ENCODE data around the gene LCE7A.

Gene LCE7A, protein sequence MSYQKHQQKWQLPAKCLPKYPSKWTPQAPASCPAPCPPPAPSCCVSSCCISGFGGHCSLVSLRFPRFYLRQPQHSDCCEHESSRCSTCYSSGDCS

DNA sequence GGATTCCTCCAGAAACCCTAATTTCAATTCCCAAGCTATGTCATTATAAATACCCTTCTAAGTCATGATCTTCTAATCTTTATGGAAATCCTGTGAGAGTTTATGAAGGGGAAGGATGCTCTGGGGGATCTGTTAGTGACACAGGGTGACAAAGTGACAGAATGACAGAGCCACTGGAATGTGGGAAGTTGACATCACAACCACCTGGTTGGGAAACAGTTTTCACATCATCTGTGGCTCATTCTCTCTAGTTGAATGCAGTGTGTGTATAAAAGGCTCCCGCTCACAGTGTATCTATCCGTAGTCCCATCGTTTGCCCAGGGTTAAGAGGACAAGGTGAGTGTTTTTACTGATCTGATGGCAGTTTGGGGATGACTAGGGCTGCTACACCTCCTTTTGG lies at the start of gene LCE7A:
LCE7A (plus strand) TSS at position 301 of the 400 bp plus-strand sequence. CDS start 702 bp downstream, outside the sequence.
- DNase-seq: no peak

DNA sequence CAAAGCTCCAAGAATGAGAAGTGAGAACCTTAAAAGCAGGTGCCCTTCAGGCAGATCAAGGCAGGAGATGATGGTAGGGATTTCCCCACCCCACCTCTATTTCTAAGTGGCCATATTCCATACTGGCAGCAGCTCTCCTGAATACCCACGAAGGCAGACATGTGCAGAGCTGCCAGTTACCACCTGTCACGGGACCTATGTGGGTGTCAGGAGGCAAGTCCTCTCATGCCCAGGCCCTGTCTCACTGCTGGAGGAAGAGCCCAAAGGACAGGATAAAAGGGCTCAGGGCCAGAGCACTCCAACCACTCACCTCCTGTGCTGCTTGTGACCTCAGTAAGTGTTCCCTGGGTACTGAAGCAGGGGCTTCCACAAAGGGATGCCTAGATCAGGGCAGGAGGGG lies 48.7 kb upstream of the LCE7A start:
- DNase-seq: no peak

DNA sequence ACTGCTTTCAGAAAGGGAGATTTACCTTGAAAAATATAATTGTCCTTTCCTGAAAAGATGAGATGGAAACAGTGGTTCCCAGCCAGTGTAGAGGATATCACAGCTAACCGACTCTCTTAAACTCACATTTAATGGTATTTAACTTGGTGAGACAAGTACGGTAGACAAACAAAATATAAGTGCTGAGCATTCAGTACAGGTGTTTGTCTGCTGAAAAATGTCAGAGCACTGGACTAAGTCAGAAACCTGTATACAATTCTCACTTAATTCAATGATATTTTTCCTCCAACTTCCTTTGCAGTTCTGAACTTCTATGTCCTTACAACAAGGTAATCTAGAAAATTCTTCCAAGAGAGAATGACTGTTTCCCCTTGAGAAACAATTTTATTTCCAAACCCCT lies 48.1 kb upstream of the LCE7A start, which contains the start of gene LCE1B:
LCE1B (plus strand) TSS at position 301 of the 400 bp plus-strand sequence. CDS start 476 bp downstream, outside the sequence.
- no peak for DNase-seq

DNA sequence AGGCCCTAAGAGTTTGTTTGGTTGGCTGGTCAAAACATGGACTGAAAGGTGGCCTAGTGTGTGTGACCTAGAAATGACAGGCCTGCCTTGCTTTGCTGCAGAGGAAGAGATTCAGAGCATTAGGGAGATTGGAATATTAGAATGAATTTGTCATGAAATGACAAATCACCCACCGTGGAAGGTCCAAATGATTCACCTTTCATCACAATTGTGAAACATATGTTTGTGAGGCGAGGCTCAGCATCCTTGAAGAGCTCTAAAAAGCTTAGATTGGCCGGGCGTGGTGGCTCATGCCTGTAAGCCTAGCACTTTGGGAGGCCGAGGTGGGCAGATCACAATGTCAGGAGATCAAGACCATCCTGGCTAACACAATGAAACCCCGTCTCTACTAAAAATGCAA lies 42.5 kb upstream of the LCE7A start:
- DNase-seq: no peak

DNA sequence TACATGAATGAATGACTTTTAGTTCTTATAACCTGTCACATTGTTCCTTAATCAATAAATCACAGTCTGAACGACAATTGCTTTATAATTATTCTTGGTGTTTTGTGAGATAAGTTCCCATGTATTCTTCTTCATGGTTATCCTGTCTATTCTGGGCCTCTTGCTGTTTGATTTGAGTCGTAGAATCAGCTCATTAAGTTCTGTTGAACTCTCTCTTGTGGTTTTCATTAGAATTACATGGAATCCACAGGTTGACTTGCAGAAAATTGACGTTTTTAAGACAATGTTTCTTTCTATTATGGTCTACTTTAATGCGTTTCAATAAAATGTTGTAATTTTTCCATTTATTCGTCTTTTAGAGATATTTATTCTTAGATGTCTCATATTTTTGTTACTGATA lies 36.5 kb upstream of the LCE7A start:
- no peak for DNase-seq

DNA sequence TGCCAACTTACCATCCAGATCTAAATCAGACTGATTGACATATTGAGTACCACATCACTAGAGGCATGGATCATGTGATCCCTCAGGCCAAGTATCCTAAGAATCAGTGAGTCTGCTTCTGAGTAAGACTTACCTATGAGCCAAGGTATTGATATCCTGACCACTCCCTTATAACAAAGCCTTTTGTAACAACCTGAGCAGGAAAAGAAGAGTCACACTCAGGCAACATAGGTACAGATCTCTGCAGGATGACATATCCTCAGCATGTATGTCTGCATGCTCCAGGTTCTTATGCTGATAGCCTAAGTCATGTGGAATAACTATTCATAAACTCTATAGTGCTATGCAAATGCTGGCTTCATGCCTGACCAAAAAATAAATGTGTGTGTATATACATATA lies 34.8 kb upstream of the LCE7A start:
- no peak for DNase-seq

DNA sequence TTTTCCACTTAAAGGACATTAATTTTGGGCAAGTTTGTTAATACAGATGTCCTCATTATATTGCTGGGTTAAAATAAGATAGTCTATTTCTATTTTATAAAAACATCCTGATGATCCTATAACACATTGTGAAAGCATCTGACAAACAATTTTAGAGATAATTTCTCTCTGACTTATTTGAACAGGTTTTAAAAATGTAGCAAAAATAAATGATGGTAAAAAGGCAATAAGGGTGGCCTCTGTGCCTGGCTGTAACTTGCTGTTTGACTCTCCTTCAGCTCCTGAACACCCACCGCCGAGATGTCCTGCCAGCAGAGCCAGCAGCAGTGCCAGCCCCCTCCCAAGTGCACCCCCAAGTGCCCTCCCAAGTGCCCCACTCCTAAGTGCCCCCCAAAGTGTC lies 32.6 kb upstream of the LCE7A start, which contains the start of gene LCE1A:
LCE1A (plus strand) TSS at position 301 of the 400 bp plus-strand sequence; CDS start at position 301, 0 bp downstream.
- DNase-seq: no peak

DNA sequence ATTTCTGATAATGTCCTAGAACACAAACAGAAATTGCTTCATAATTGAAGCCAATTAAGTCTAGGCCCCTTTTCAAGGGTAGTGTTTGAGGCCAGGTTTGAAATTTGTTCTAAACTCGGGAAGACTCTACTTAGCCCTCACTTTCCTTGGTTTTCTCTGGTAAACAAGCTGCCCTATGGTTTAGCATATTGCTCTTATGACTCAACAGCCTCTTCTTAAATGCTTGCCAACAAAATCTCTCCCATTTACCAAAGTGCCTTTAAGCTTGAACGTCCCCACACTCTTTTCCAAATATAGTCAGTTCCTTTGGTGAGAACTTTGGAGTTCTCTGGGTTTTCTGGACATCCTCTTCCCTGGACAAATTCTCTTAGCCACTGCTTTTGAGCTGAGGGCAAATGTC lies 22.9 kb upstream of the LCE7A start:
- DNase-seq: no peak

DNA sequence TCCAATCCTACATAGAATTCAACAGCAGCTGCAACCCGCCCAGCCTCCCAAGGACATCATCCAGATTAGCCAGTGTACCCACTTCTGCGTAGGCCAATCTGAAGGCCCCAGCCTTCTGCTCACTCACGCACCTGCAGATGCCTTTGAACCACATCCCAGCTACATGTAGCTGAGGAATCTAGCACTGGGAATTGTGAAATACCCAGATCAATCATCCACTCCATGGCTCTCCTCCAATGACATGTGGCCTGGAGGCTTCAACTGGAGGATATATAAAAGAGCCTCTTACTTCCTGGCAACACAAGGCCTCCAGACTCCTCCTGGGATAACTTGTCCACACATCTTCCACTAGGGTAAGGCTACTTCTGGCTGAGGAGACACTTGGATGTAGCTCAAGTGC lies 17.2 kb upstream of the LCE7A start, which contains the start of gene LCE6A:
LCE6A (plus strand) TSS at position 301 of the 400 bp plus-strand sequence. CDS start 665 bp downstream, outside the sequence.
- no peak for DNase-seq

DNA sequence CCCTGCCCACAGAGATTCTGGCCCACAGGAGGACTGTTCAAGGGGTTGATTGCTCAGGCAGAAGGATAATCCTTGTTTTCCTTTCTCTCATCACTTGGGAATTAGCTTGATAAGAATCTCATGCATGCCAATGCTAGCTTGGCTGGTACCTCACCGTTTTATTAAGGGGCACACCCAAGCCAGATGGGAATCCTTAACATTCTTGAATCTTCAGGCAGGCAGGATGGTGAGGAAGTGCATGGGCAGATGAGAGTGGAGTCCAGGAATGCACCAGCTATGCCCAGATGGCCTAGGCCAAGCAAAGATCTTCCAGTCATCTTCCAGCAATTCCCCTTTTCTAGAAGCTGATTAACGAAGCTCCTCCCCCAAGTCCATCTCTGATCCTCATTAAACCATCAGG lies 4.1 kb upstream of the LCE7A start:
- no peak for DNase-seq

DNA sequence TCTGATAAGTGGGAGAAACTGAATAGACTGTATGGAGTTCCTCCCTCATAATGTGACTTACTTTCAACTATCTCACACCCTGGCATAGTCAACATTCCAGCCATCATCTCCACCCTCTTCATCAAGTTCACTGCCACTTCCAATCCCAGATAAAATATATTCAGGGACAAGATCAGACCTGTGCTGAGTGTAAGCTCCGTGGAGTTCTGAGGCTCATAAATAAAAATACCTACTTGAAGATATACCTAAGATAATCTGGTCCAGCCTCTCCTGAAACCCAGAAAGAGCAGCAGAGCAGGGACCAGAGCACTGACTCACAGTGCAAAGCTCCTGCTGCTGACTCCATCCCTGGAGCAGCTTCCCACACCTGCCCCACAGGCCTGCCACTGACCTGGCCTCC lies 1.7 kb upstream of the LCE7A start:
- DNase-seq: no peak

DNA sequence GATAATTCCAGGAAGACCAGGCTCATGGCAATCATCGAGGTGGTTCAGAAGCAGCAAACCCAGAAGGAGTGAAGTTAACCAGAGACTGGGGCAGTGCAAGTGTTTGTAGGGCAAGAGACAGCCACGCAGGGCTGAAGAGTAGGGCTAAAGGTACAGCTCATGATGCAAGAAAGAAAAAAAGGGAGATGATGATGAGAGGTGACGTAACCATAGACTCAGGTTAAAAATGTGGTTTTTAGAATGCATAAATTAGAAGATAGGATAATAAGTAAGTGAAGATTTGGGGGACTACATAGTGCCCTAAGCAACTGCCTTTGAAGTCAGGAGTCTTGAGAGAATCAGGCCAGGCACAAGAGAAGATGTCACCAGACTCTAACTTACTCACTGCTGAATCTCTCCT lies 333 bp downstream of the LCE7A start:
- no peak for DNase-seq

DNA sequence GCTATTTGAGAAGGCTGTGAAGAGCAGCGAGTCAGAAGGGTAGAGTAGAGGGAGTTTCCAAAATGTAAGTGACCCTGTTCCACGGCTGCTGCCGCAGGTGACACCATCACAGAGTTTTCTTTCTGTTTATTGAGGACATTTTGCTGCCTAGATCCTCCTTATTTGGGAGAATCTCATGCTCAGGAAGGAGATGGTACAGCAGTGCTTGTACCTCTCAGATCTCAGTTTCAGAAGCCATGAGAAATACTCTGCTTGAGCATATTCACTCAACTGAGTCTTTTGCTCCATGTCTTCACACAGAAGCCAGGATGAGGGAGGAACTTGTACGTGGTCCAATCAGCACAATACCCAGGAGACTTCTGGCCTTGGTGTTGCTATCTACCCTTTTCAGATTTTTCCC lies 1.6 kb downstream of the LCE7A start:
- DNase-seq: no peak

DNA sequence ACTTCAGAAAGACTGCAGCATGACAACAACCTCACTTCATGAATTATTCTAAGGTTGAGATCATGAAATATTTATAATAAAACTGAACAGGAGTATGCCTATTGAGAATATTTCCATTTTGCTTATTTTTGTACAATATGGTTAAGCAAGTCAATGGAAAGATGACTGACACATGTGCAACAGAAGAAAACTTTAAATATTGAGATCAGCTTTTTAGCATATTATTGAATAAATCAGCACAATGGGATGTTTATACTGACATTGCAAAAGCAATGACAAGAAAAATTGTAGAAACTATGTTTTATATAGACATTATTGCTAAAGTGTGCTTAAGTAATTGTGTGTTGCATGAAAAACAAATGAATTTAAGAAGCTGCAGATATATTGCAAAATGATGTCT lies 4.6 kb downstream of the LCE7A start:
- DNase-seq: no peak

DNA sequence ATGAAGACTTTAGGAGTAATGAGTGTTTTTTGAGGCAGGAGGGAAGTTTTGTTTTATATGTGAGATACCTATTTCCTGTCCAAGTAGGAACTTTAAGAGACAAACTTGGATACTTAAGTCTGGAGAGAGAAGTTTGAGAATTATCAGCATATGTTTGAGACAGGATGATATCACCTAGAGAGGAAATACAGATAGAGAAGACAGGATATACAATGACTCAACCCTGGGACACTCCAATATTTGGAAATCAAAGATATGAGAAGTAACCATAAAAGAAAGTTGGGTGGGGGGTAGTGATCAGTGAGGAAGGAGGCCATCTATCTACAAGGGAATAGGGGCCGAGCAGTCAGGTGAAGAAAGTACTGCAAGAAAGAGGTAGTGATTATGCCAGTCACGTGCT lies 6.5 kb downstream of the LCE7A start:
- DNase-seq: no peak

DNA sequence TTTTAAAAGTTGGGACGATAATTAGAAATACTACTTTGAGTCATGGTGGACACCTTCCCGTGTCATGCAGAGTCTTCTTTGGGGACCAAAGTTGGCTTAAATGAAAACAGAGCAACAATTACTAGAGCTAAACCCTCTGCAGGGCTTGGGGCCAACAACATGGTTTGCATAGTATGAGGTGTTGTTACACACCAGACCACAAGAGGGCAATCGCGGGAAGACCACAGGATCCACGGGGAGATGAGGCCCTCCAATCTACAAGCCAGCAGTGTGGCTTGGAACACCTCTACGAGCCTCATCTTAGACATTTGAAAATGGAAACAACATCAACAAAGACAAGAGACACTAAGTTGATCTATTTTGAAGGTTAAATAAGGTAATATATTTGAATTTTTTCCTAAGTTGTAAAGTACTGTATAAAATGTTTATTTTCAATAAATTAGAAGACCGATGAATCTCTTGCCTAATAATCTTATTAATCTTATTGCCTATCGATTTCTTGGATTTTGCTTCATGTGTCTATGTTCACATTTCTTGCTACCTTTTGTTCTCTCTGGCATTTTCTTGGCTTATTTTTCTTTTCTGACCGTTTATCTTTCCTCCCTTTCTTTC lies 10.1 kb downstream of the LCE7A start:
- DNase-seq: peak; percentile 55

DNA sequence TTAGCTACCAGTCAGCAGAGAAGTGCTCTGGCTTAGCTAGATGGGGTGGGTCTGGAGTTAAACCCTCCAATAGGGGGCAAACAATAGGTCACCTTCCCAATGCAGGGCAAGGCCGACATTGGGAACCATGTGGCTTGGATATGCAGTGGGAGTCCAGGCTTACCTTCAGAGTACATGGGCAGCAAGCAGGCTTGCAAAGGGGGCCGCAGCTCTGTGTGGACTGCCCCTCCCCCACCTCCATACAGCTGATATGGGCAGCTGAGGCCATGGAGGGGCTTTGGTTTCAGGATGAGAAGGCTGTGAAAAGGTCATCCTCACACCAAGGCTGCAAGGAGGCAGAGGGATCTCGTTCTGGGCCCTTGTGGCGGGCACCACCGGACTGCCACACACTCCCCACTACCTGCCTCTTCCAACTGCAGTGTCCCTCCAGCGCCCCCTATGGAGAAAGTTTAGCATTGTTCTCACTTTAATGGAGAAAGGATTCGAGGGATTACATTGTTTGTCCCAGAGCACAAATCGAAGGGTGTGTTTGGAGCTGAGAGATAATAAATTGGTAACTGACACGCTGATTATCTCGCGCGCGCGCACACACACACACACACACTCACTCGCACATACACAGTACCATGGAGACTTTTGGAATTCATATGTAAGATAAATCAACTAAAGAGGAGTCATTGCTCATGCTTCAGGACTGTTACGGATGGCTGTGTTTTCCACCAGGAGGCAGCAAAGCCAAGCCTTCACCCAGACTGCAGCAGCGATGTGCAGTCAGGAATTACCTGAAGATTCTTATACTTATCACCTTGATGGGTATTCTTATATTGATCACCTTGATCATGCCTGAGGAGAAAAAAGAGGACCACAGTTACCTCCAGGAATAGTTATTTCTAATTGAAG lies 11.3 kb downstream of the LCE7A start:
- DNase-seq: no peak

DNA sequence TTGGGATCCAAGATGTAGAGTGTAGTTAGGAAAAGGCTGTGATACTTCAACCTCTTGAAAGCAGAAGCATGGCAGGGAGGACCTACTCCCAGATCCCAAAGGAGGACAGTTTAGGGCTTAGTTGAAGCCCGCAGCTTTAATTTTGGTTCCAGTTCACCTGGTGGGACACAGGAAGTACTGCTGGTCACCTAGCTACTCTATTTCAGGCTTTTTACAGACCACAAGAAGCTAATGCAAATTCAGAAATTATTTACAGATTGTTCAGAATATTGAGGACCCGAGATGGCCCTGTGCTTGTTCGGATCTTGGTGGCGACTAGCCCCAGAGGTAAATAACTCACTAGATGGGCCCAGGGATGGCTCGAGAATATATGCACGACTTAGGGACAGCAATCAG lies 11.9 kb downstream of the LCE7A start:
- DNase-seq: no peak

DNA sequence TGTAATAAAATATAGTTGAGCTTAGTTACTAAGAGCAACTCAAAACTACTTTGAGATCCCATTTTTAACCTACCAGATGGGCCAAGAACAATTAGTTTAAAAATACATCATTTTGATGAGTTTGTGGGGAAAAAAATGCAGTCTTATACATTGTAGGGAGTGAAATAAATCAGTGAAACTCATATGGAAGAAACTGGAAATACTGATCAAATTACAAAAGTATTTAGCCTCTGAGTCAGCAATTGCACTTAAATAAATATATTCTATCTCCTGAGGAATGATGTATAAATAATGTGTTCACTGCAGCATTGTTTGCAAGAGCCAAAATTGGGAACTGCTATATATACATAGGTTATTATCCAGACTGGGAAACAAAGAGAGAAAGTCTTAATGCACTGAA lies 13.7 kb downstream of the LCE7A start:
- no peak for DNase-seq

DNA sequence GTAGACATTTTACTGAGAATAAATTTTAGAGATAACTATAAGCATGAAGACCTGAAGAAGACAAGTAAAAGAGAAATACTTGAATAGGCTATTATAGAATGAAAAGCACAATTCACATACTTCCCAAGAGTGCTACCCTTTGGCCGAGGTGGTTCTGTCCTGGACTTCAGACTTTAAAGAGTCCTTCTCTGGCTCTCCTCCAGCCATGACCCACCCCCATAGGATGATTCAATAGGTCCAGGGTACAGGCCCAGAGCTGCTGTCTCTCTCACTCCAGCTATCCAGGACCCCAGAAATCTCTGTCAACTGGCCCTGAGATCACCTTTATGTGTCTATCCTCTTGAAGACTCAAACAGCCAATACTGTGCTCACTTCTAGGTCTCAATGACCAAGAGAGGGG lies 17.0 kb downstream of the LCE7A start:
- no peak for DNase-seq

DNA sequence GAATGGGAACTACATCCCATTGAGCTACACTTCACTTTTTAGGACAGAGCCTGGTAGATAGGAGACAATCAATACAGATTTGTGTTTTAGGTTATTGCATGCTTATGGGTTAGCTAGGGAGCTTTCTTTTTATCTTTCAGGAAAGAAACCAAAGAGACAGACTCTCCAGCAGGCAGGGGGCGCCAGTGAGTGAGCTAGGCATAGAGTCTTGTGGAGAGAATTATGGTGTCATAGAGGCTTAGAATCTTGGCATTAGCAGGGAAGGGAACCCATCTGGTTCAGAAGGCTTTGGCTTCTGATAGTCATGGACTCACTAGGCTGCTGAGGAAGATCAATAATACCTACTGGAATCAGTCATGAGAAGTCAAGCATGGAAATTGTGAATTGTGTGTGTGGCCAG lies 18.2 kb downstream of the LCE7A start, which contains the start of gene SMCP:
SMCP (plus strand) TSS at position 281 of the 400 bp plus-strand sequence. CDS start 6,101 bp downstream, outside the sequence.
- DNase-seq: peak; percentile 4

DNA sequence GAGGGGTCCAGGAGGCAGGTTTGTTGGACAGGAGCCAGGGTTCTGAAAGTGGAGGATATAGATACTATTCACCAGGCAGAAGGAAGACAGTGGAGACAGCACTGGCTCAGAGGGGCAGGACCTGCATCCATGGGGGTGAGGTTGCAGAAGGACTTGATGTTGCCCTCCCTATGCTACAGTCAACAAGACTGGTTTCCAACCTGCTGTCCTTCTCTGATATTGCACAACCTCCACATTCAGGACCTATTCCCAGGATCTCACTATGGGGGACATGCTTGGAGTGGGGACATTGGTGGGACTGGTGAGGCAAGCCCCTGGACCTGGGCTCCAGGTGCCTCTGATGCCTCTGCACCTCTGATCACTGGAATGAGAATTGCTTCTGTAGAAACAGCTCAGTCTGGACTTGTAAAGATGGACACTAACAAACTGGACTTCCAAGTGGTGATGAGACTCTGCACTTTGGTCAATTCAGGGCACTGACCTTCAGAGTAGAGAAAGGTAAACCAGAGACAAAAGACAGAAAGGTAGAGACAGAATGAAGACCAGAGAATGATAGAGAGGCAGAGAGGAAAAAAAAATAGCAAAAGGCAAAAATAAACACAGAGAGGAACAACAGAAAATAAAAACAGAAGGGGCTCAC lies 19.9 kb downstream of the LCE7A start:
- DNase-seq: no peak

DNA sequence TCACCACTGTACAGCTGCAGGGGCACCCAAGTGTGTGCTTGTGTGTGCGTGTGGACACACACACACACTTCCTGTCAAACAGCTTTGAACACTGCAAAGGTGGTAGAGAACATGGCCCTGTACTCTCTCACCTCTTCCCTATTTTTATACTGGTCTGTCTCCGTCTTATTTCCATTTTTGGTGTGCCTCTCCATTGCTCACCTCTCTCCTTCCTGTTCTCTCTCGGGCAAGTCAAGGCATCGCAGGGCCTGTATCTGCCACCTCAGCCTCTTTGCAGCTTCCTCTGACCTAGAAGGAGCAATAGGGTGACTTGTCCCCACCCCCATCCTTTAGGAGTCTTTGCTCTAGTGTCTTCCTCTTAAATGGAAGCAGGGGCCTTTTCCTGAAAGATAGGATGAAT lies 20.5 kb downstream of the LCE7A start:
- DNase-seq: no peak
